SH-SY5Y (cell line): ENCODE results near the gene CKMT2.

Experiments used
- GATA2 ChIP-seq: IDR thresholded peaks from 2 replicates; pipeline ENCODE4 v1.6.1; 2011; ENCODE audit warnings: mild to moderate bottlenecking, low read depth, low read length
- GATA3 ChIP-seq: IDR thresholded peaks from 2 replicates; pipeline ENCODE4 v1.6.1; 2011; ENCODE audit warnings: low read depth, mild to moderate bottlenecking, low read length, moderate library complexity

Gene CKMT2

GRCh38 chr5:81300921-81301270 lies 67.8 kb downstream of the CKMT2 start:
- TF ChIP-seq GATA2 (no peak), GATA3 (no peak)

GRCh38 chr5:81301271-81302015 lies 68.3 kb downstream of the CKMT2 start, which contains the start of gene ZCCHC9:
Gene ZCCHC9 (plus strand): TSS chr5:81301587. CDS start chr5:81304758, 3,171 bp downstream.
- no peak for TF ChIP-seq GATA2
- TF ChIP-seq GATA3 = no peak

- TF ChIP-seq GATA2 = no peak
- no peak for TF ChIP-seq GATA3
Measured at GRCh38 chr5:81302596-81302995, 69.5 kb downstream of the CKMT2 start.

GRCh38 chr5:81303563-81303962 lies 70.4 kb downstream of the CKMT2 start:
- TF ChIP-seq GATA3 = no peak
- no peak for TF ChIP-seq GATA2

- no peak for TF ChIP-seq GATA3
- no peak for TF ChIP-seq GATA2
Measured at GRCh38 chr5:81305785-81306184, 72.7 kb downstream of the CKMT2 start.

- TF ChIP-seq GATA2 = no peak
- TF ChIP-seq GATA3 = no peak
Measured at GRCh38 chr5:81308836-81309235, 75.7 kb downstream of the CKMT2 start.

- TF ChIP-seq GATA3 (no peak), GATA2 (no peak)
Measured at GRCh38 chr5:81310402-81311063, 77.4 kb downstream of the CKMT2 start.

- no peak for TF ChIP-seq GATA3
- no peak for TF ChIP-seq GATA2
Measured at GRCh38 chr5:81313278-81313677, 80.2 kb downstream of the CKMT2 start.

- TF ChIP-seq GATA2 (no peak), GATA3 (no peak)
Measured at GRCh38 chr5:81313686-81314085, 80.6 kb downstream of the CKMT2 start.

- TF ChIP-seq GATA2 (no peak), GATA3 (no peak)
Measured at GRCh38 chr5:81314581-81314980, 81.5 kb downstream of the CKMT2 start.

GRCh38 chr5:81315336-81315735 lies 82.2 kb downstream of the CKMT2 start:
- TF ChIP-seq GATA2 (no peak), GATA3 (no peak)

- TF ChIP-seq GATA3 = no peak
- TF ChIP-seq GATA2 = no peak
Measured at GRCh38 chr5:81315830-81316229, 82.7 kb downstream of the CKMT2 start.
